Caco-2 (cell line): Measurements from ENCODE around the gene BBX. TPM values are rescaled to one million over a fixed set of nuclear protein-coding genes. Genes with fewer than 3 reads are reported as not detected.

ENCODE experiments used
- BruUV-seq: library from RNA; stranded (reverse); fragments of 400-500 nt; replicated peaks from 2 replicates; lab custom pipeline; 2021; lab: Mats Ljungman, UMichigan
- CTCF ChIA-PET: fragments of 300-600 bp; sonication (Branson Sonifier 250); formaldehyde crosslinking; loops from one replicate; lab custom pipeline; 2022; ENCODE audit warnings: antibody characterized with exemption; lab: Charles Lee
- POLR2A ChIA-PET: fragments of 300-600 bp; sonication (Branson Sonifier 250); formaldehyde crosslinking; loops from one replicate; lab custom pipeline; 2022; ENCODE audit warnings: antibody characterized with exemption; lab: Charles Lee
- DNase-seq, 2 experiments: peaks; one replicate each; pipeline versions ENCODE4 v3.0.0 to v3.0.0-alpha.2; 2020 to 2022
- H3K27me3 ChIP-seq: replicated peaks from 2 replicates; pipeline ENCODE4 v1.6.0; 2011; ENCODE audit warnings: low read length; ENCODE audit not compliant: control insufficient read depth, insufficient read depth
- H3K36me3 ChIP-seq: 2 replicates; pipeline ENCODE4 v1.5.1; 2011; ENCODE audit warnings: low read length; ENCODE audit not compliant: control insufficient read depth, insufficient read depth
- H3K4me1 ChIP-seq: fragments of 250-450 bp; sonication (Bioruptor Pico); 2 replicates; pipeline ENCODE4 v1.5.1; 2020; ENCODE audit warnings: mild to moderate bottlenecking
- H3K4me3 ChIP-seq: 2 replicates; pipeline ENCODE4 v1.5.1; 2011; ENCODE audit warnings: low read depth, mild to moderate bottlenecking, control low read depth, low read length
- H3K9me3 ChIP-seq: fragments of 250-450 bp; sonication (Bioruptor Pico); 2 replicates; pipeline ENCODE4 v1.5.1; 2020; ENCODE audit warnings: mild to moderate bottlenecking, moderate library complexity
- H3K27ac Mint-ChIP-seq: one replicate; pipeline ENCODE4 v1.8.0; 2022; ENCODE audit warnings: mixed read lengths; ENCODE audit not compliant: unreplicated experiment
- H3K27me3 Mint-ChIP-seq: one replicate; pipeline ENCODE4 v1.8.0; 2022; ENCODE audit warnings: mixed read lengths; ENCODE audit not compliant: insufficient read depth, unreplicated experiment
- H3K36me3 Mint-ChIP-seq: one replicate; pipeline ENCODE4 v1.8.0; 2022; ENCODE audit warnings: mild to moderate bottlenecking, mixed read lengths; ENCODE audit not compliant: insufficient read depth, unreplicated experiment
- H3K4me1 Mint-ChIP-seq: one replicate; pipeline ENCODE4 v1.8.0; 2022; ENCODE audit warnings: low read depth, mixed read lengths; ENCODE audit not compliant: unreplicated experiment
- H3K4me3 Mint-ChIP-seq: one replicate; pipeline ENCODE4 v1.8.0; 2022; ENCODE audit warnings: mild to moderate bottlenecking, moderate library complexity, mixed read lengths; ENCODE audit not compliant: unreplicated experiment
- H3K9me3 Mint-ChIP-seq: one replicate; pipeline ENCODE4 v1.8.0; 2022; ENCODE audit warnings: mixed read lengths; ENCODE audit not compliant: unreplicated experiment
- CTCF ChIP-seq, 2 experiments: fragments of 200-600 bp in 1 of 2; IDR thresholded peaks; 1 replicate in 1 of 2; 2 replicates in 1 of 2; pipeline versions ENCODE4 v1.5.1 to v1.8.0; 2011 to 2022; ENCODE audit warnings: antibody characterized with exemption in 1 of 2, control low read depth in 1 of 2, inconsistent platforms in 1 of 2, low read depth in 1 of 2, low read length in 1 of 2, mild to moderate bottlenecking in 1 of 2, moderate library complexity in 1 of 2; ENCODE audit not compliant: insufficient read depth in 1 of 2, severe bottlenecking in 1 of 2, unreplicated experiment in 1 of 2
- intact Hi-C: fragments of 100-400 bp; cut with micrococcal nuclease; formaldehyde crosslinking; loops from one replicate; pipeline ENCODE4 v1.10.0; 2022; ENCODE audit not compliant: unreplicated experiment
- total RNA-seq: library from RNA; stranded (reverse); gene quantifications from 2 replicates; pipeline ENCODE4 v1.2.3, GENCODE V29; 2022

Gene BBX
- total RNA-seq, 1 experiment from 2014 or later = 2.6 TPM

- Mint-ChIP-seq H3K36me3 (peaks cover 6% of the 10 kb centered on the region), H3K4me3 (peak overlapping the region; percentile 82), H3K27me3 (peaks cover 19% of the 10 kb centered on the region), H3K4me1 (peaks cover 4% of the 10 kb centered on the region), H3K27ac (no peak overlapping the region), H3K9me3 (no peaks in the 10 kb centered on the region)
- H3K27me3 ChIP-seq = no peaks in the 10 kb centered on the region; the same call in 1 of the 2 replicates
- no peaks in the 10 kb centered on the region for H3K4me1 ChIP-seq
- intact Hi-C loops = loop anchor here (5.0 kb wide), 1 partner anchor 91 kb away; no protein-coding TSS in a partner anchor
- H3K9me3 ChIP-seq = no peaks in the 10 kb centered on the region
- ChIA-PET POLR2A (no interaction called here), CTCF (no interaction called here)
- TF ChIP-seq CTCF (IDR thresholded peaks at IDR 0.05; ENCODE audit: insufficient read depth in 1 of 2, low read depth in 1 of 2, low read length in 1 of 2, severe bottlenecking in 1 of 2, unreplicated experiment in 1 of 2) = no peak
- peak in 1 of 2 experiments; percentile 46 for DNase-seq
- H3K4me3 ChIP-seq = peak overlapping the region; percentile 77
- BruUV-seq = no TSS peak
- no peaks in the 10 kb centered on the region for H3K36me3 ChIP-seq
Observed at GRCh38 chr3:107523539-107524325, 970 bp downstream of the BBX start.

GRCh38 chr3:107524326-107524840 lies 1.6 kb downstream of the BBX start:
- ChIA-PET CTCF (no interaction called here), POLR2A (no interaction called here)
- Mint-ChIP-seq H3K27ac (no peak overlapping the region), H3K4me1 (peaks cover 4% of the 10 kb centered on the region), H3K27me3 (peaks cover 21% of the 10 kb centered on the region), H3K9me3 (no peaks in the 10 kb centered on the region), H3K36me3 (peaks cover 6% of the 10 kb centered on the region), H3K4me3 (peak overlapping the region; percentile 82)
- BruUV-seq = no TSS peak
- no peak for DNase-seq
- no peaks in the 10 kb centered on the region for H3K4me1 ChIP-seq
- no peaks in the 10 kb centered on the region for H3K9me3 ChIP-seq
- H3K4me3 ChIP-seq = peak overlapping the region; percentile 77
- H3K27me3 ChIP-seq = no peaks in the 10 kb centered on the region; the same call in 1 of the 2 replicates
- H3K36me3 ChIP-seq = no peaks in the 10 kb centered on the region
- no peak for TF ChIP-seq CTCF (IDR thresholded peaks at IDR 0.05; ENCODE audit: insufficient read depth in 1 of 2, low read depth in 1 of 2, low read length in 1 of 2, severe bottlenecking in 1 of 2, unreplicated experiment in 1 of 2)
- intact Hi-C loops = loop anchor here (5.0 kb wide), 1 partner anchor 92 kb away; no protein-coding TSS in a partner anchor

GRCh38 chr3:107524841-107525643 lies 2.3 kb downstream of the BBX start:
- Mint-ChIP-seq H3K27ac (no peak overlapping the region), H3K27me3 (peaks cover 26% of the 10 kb centered on the region), H3K4me1 (peaks cover 4% of the 10 kb centered on the region), H3K9me3 (no peaks in the 10 kb centered on the region), H3K36me3 (peaks cover 6% of the 10 kb centered on the region), H3K4me3 (peak overlapping the region; percentile 82)
- no peaks in the 10 kb centered on the region for H3K4me1 ChIP-seq
- no TSS peak for BruUV-seq
- intact Hi-C loops = loop anchor here (5.0 kb wide), 1 partner anchor 93 kb away; no protein-coding TSS in a partner anchor
- no peaks in the 10 kb centered on the region for H3K9me3 ChIP-seq
- H3K27me3 ChIP-seq = no peaks in the 10 kb centered on the region; the same call in 1 of the 2 replicates
- H3K36me3 ChIP-seq = no peaks in the 10 kb centered on the region
- H3K4me3 ChIP-seq = peak overlapping the region; percentile 77
- DNase-seq = peak; percentile 18 to 41
- POLR2A ChIA-PET = no interaction called here
- CTCF ChIA-PET = no interaction called here
- no peak for TF ChIP-seq CTCF (IDR thresholded peaks at IDR 0.05; ENCODE audit: insufficient read depth in 1 of 2, low read depth in 1 of 2, low read length in 1 of 2, severe bottlenecking in 1 of 2, unreplicated experiment in 1 of 2)
